CD8-positive, alpha-beta memory T cell (primary cell): ENCODE results near the gene MERTK. TPM values are rescaled to one million over a fixed set of nuclear protein-coding genes. Genes with fewer than 3 reads are reported as not detected.

Experiments
- CTCF ChIA-PET: fragments of 350-600 bp; sonication (Branson Sonifier 250); formaldehyde crosslinking; loops from one replicate; lab custom pipeline; 2021; ENCODE audit warnings: antibody characterized with exemption; lab: Charles Lee
- POLR2A ChIA-PET: fragments of 350-600 bp; sonication (Branson Sonifier 250); formaldehyde crosslinking; loops from one replicate; lab custom pipeline; 2021; ENCODE audit warnings: antibody characterized with exemption; lab: Charles Lee
- DNase-seq, 5 donors: peaks; one replicate each; pipeline versions ENCODE4 v3.0.0 to v3.0.0-alpha.2; 2020 to 2022; ENCODE audit warnings: mixed read lengths in 1 of 5
- H3K27ac ChIP-seq: one replicate; pipeline ENCODE4 v1.7.0; 2013; ENCODE audit warnings: low read depth, mild to moderate bottlenecking, low read length, moderate library complexity
- H3K27me3 ChIP-seq: 2 replicates; pipeline ENCODE4 v1.7.0; 2013; ENCODE audit warnings: low read length, mild to moderate bottlenecking; ENCODE audit not compliant: insufficient read depth, poor library complexity, severe bottlenecking
- H3K36me3 ChIP-seq: 2 replicates; pipeline ENCODE4 v1.7.0; 2013; ENCODE audit warnings: mild to moderate bottlenecking, low read length, moderate library complexity; ENCODE audit not compliant: insufficient read depth
- H3K4me1 ChIP-seq: 2 replicates; pipeline ENCODE4 v1.7.0; 2013; ENCODE audit warnings: mild to moderate bottlenecking, low read length, moderate library complexity; ENCODE audit not compliant: insufficient read depth
- H3K4me3 ChIP-seq: 2 replicates; pipeline ENCODE4 v1.7.0; 2013; ENCODE audit warnings: mild to moderate bottlenecking, low read length
- H3K9me3 ChIP-seq: 2 replicates; pipeline ENCODE4 v1.7.0; 2013; ENCODE audit warnings: mild to moderate bottlenecking, low read length
- H3K27ac Mint-ChIP-seq, 8 donors: one replicate each; pipeline ENCODE4 v1.8.0; 2020 to 2021; ENCODE audit warnings: mixed read lengths in 8 of 8, mild to moderate bottlenecking in 6 of 8, inconsistent platforms in 3 of 8, moderate library complexity in 3 of 8
- H3K27me3 Mint-ChIP-seq, 2 donors: one replicate each; pipeline ENCODE4 v1.8.0; 2020 to 2021; ENCODE audit warnings: mixed read lengths in 2 of 2, mild to moderate bottlenecking in 1 of 2, moderate library complexity in 1 of 2
- H3K36me3 Mint-ChIP-seq, 3 donors: one replicate each; pipeline ENCODE4 v1.8.0; 2020 to 2021; ENCODE audit warnings: mixed read lengths in 3 of 3, inconsistent platforms in 1 of 3, mild to moderate bottlenecking in 1 of 3
- H3K4me1 Mint-ChIP-seq, 3 donors: one replicate each; pipeline ENCODE4 v1.8.0; 2020 to 2021; ENCODE audit warnings: mixed read lengths in 3 of 3, inconsistent platforms in 1 of 3, mild to moderate bottlenecking in 1 of 3
- H3K4me3 Mint-ChIP-seq, 7 donors: one replicate each; pipeline ENCODE4 v1.8.0; 2020 to 2021; ENCODE audit warnings: mixed read lengths in 7 of 7, mild to moderate bottlenecking in 6 of 7, moderate library complexity in 4 of 7, inconsistent platforms in 2 of 7
- H3K9me3 Mint-ChIP-seq, 5 donors: one replicate each; pipeline ENCODE4 v1.8.0; 2020 to 2022; ENCODE audit warnings: mixed read lengths in 5 of 5, mild to moderate bottlenecking in 3 of 5, moderate library complexity in 2 of 5, inconsistent platforms in 1 of 5
- polyA plus RNA-seq: library from polyadenylated mRNA; unstranded; fragments of 300-500 nt; fragmentation: Illumina TruSeq; gene quantifications from one replicate; pipeline ENCODE4 v1.2.3, GENCODE V29; 2021
- total RNA-seq, 2 experiments: library from RNA; stranded (reverse); gene quantifications; one replicate each; pipeline ENCODE4 v1.2.3, GENCODE V29; 2021

The MERTK gene
- total and polyA plus RNA-seq, 3 experiments from 2014 or later: 0.14 to 0.88 (median 0.75) TPM

DNA sequence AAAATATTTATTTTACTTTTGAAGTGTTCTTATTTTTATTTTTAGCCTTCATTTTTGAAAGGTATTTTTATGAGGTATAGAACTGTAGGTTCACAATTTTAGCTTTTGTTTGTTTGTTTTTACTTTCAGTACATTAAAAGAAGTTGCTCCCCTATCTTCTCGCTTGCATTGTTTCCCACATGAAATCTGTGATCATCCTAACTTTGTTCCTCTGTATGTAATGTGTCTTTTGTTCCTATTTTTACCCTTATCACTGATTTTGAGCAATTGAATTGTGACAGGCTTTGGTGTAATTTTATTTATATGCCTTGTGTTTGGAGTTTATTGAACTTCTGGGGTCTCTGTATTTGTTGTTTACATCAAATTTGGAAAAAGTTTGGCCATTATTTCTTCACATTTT lies 78.8 kb downstream of the MERTK start:
- Mint-ChIP-seq H3K9me3 (peaks cover 14 to 24% (median 18%) of the 10 kb centered on the region in 5 donors), H3K27me3 (peaks cover 3 to 35% of the 10 kb centered on the region in 2 donors), H3K27ac (no peak overlapping the region), H3K4me3 (no peak overlapping the region), H3K4me1 (no peaks in the 10 kb centered on the region), H3K36me3 (peaks cover 0 to 29% (median 3%) of the 10 kb centered on the region in 3 donors)
- no peaks in the 10 kb centered on the region for H3K36me3 ChIP-seq
- H3K27ac ChIP-seq: no peak overlapping the region
- no peaks in the 10 kb centered on the region for H3K27me3 ChIP-seq
- no peak for DNase-seq
- no peaks in the 10 kb centered on the region for H3K9me3 ChIP-seq
- POLR2A ChIA-PET: no interaction called here
- CTCF ChIA-PET: no interaction called here
- no peaks in the 10 kb centered on the region for H3K4me1 ChIP-seq
- H3K4me3 ChIP-seq: no peak overlapping the region

DNA sequence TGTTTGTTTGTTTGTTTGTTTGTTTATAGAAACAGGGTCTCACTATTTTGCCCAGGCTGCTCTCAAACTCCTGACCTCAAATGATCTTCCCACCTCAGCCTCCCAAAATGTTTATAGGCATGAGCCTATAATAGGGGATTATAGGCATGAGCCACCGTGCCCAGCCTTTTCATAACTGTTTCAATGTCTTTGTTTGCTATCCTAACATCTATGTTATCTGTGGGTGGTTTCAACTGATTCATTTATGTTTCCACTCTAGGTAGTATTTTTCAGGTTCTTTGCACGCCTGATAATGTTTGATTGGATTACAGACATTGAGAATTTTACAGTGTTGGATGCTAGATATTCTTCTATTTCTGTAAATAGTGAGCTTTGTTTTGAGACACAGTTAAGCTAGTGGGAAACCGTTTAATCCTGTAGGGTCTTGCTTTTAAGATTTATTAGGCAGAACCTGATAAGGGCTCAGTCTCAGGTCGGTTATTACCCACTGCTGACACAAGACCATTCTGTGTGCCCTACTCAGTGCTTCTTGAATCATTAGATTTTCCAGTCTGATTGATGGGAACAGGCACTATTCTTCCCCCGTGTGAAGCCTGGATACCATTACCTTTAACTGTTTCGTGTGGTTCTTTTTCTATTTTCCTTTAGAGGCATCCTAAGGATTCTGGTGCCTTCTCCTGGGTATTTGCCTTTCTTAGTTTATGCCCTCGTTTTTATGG lies 80.2 kb downstream of the MERTK start:
- no peak for DNase-seq
- Mint-ChIP-seq H3K27me3 (peaks cover 3 to 28% of the 10 kb centered on the region in 2 donors), H3K4me1 (peaks cover 4 to 6% (median 6%) of the 10 kb centered on the region in 3 donors), H3K9me3 (peaks cover 14 to 24% (median 18%) of the 10 kb centered on the region in 5 donors), H3K36me3 (peaks cover 0 to 29% (median 3%) of the 10 kb centered on the region in 3 donors), H3K27ac (no peak overlapping the region), H3K4me3 (no peak overlapping the region)
- CTCF ChIA-PET: no interaction called here
- POLR2A ChIA-PET: no interaction called here
- H3K27me3 ChIP-seq: no peaks in the 10 kb centered on the region
- no peaks in the 10 kb centered on the region for H3K4me1 ChIP-seq
- H3K36me3 ChIP-seq: no peaks in the 10 kb centered on the region
- H3K9me3 ChIP-seq: no peaks in the 10 kb centered on the region
- no peak overlapping the region for H3K27ac ChIP-seq
- H3K4me3 ChIP-seq: no peak overlapping the region

DNA sequence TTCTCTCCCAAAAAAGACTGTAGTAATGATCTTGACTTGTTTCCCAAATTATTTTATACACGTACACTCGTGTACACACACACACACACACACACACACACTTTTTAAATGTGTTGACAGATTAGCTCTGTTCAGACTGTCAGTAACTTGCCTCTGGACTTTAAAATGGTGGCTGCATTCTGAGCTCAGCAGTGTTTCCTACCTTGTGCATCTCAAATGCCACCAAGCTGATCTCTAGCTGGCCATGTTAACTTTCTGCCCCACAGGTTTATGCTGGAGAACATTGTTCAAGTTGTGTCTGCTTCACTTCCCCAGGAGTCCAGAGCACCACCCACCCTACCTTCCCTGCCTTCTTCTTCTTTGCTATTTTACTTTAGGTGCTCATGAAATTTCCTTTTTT lies 83.3 kb downstream of the MERTK start:
- Mint-ChIP-seq H3K4me1 (peaks cover 4 to 6% (median 6%) of the 10 kb centered on the region in 3 donors), H3K36me3 (peaks cover 0 to 14% (median 3%) of the 10 kb centered on the region in 3 donors), H3K9me3 (peaks cover 14 to 19% (median 15%) of the 10 kb centered on the region in 5 donors), H3K27ac (no peak overlapping the region), H3K27me3 (peaks cover 6 to 26% of the 10 kb centered on the region in 2 donors), H3K4me3 (no peak overlapping the region)
- Histone ChIP-seq H3K36me3 (no peaks in the 10 kb centered on the region), H3K4me3 (no peak overlapping the region), H3K27me3 (no peaks in the 10 kb centered on the region), H3K27ac (no peak overlapping the region), H3K4me1 (no peaks in the 10 kb centered on the region), H3K9me3 (no peaks in the 10 kb centered on the region)
- POLR2A ChIA-PET: no interaction called here
- CTCF ChIA-PET: no interaction called here
- no peak for DNase-seq

- no peak for DNase-seq
- Mint-ChIP-seq H3K36me3 (peaks cover 0 to 4% (median 0%) of the 10 kb centered on the region in 3 donors), H3K4me1 (peaks cover 4 to 6% (median 6%) of the 10 kb centered on the region in 3 donors), H3K4me3 (no peak overlapping the region), H3K27me3 (peaks cover 6 to 26% of the 10 kb centered on the region in 2 donors), H3K27ac (peak overlapping the region in 1 of 8 donors; percentile 11), H3K9me3 (peaks cover 3 to 8% (median 7%) of the 10 kb centered on the region in 5 donors)
- Histone ChIP-seq H3K36me3 (no peaks in the 10 kb centered on the region), H3K9me3 (no peaks in the 10 kb centered on the region), H3K27me3 (no peaks in the 10 kb centered on the region), H3K27ac (no peak overlapping the region), H3K4me3 (no peak overlapping the region), H3K4me1 (no peaks in the 10 kb centered on the region)
- CTCF ChIA-PET: no interaction called here
- POLR2A ChIA-PET: no interaction called here
Observed at GRCh38 chr2:111982822-111983221, 84.4 kb downstream of the MERTK start.

- Mint-ChIP-seq H3K36me3 (no peaks in the 10 kb centered on the region), H3K27me3 (peaks cover 6 to 26% of the 10 kb centered on the region in 2 donors), H3K4me1 (peaks cover 4 to 6% (median 6%) of the 10 kb centered on the region in 3 donors), H3K27ac (no peak overlapping the region), H3K9me3 (peaks cover 0 to 2% (median 0%) of the 10 kb centered on the region in 5 donors), H3K4me3 (no peak overlapping the region)
- ChIA-PET CTCF (interaction anchor here (0.9 to 1.2 kb wide), 2 partner anchors 15 to 21 kb away, joined by 3 to 4 read pairs; no protein-coding TSS in a partner anchor), POLR2A (no interaction called here)
- no peaks in the 10 kb centered on the region for H3K27me3 ChIP-seq
- no peaks in the 10 kb centered on the region for H3K36me3 ChIP-seq
- H3K4me1 ChIP-seq: no peaks in the 10 kb centered on the region
- DNase-seq: no peak
- no peak overlapping the region for H3K27ac ChIP-seq
- no peaks in the 10 kb centered on the region for H3K9me3 ChIP-seq
- H3K4me3 ChIP-seq: no peak overlapping the region
Observed at GRCh38 chr2:111983478-111984212, 85.2 kb downstream of the MERTK start.

- Mint-ChIP-seq H3K4me1 (peaks cover 4 to 6% (median 6%) of the 10 kb centered on the region in 3 donors), H3K27me3 (peaks cover 6 to 29% of the 10 kb centered on the region in 2 donors), H3K4me3 (no peak overlapping the region), H3K27ac (no peak overlapping the region), H3K36me3 (peaks cover 0 to 1% (median 0%) of the 10 kb centered on the region in 3 donors), H3K9me3 (no peaks in the 10 kb centered on the region)
- Histone ChIP-seq H3K27me3 (no peaks in the 10 kb centered on the region), H3K4me3 (no peak overlapping the region), H3K27ac (no peak overlapping the region), H3K36me3 (no peaks in the 10 kb centered on the region), H3K4me1 (no peaks in the 10 kb centered on the region), H3K9me3 (no peaks in the 10 kb centered on the region)
- ChIA-PET CTCF (interaction anchor here (0.9 to 1.2 kb wide), 2 partner anchors 15 to 20 kb away, joined by 3 to 4 read pairs; no protein-coding TSS in a partner anchor), POLR2A (no interaction called here)
- no peak for DNase-seq
Observed at GRCh38 chr2:111984213-111984604, 85.8 kb downstream of the MERTK start.

GRCh38 chr2:111985514-111985913 lies 87.1 kb downstream of the MERTK start:
- Mint-ChIP-seq H3K4me3 (no peak overlapping the region), H3K36me3 (peaks cover 0 to 1% (median 0%) of the 10 kb centered on the region in 3 donors), H3K27ac (no peak overlapping the region), H3K27me3 (peaks cover 6 to 24% of the 10 kb centered on the region in 2 donors), H3K9me3 (no peaks in the 10 kb centered on the region), H3K4me1 (peaks cover 4 to 6% (median 6%) of the 10 kb centered on the region in 3 donors)
- H3K27ac ChIP-seq: no peak overlapping the region
- DNase-seq: no peak
- H3K4me3 ChIP-seq: no peak overlapping the region
- H3K9me3 ChIP-seq: no peaks in the 10 kb centered on the region
- ChIA-PET CTCF (no interaction called here), POLR2A (no interaction called here)
- H3K27me3 ChIP-seq: no peaks in the 10 kb centered on the region
- no peaks in the 10 kb centered on the region for H3K36me3 ChIP-seq
- no peaks in the 10 kb centered on the region for H3K4me1 ChIP-seq
